Heart left ventricle (tissue), 16 donors: ENCODE measurements around the gene TESPA1. TPM values are rescaled to one million over a fixed set of nuclear protein-coding genes. Genes with fewer than 3 reads are reported as not detected.
A peak's percentile ranks its signal among the peaks of the same experiment; 100 is the strongest.
"Not testable (repeated sequence)": the region's sequence is repeated elsewhere in the genome, so short reads cannot be mapped to it uniquely, and the experiment has no call there.

Source experiments
- ATAC-seq, 4 donors: fragments of 200-7000 bp; cut with Tn5 transposase; one replicate each; pipeline ENCODE4 v1.9.1; 2020 to 2022; ENCODE audit warnings: moderate library complexity in 4 of 4, mild to moderate bottlenecking in 3 of 4, moderate number of reproducible peaks in 1 of 4
- DNase-seq, 5 donors: peaks; one replicate each; pipeline ENCODE4 v3.0.0-alpha.2; 2020
- H3K27ac ChIP-seq, 12 donors: fragments of 200-600 bp; sonication (generic) in 4 of 12; one replicate each; pipeline versions ENCODE4 v1.5.0 to v1.8.0; 2016 to 2022; ENCODE audit warnings: mild to moderate bottlenecking in 2 of 12
- H3K27me3 ChIP-seq, 9 donors: fragments of 200-600 bp; sonication (generic) in 2 of 9; one replicate each; pipeline versions ENCODE4 v1.5.1 to v1.8.0; 2016 to 2022; ENCODE audit warnings: mild to moderate bottlenecking in 3 of 9
- H3K36me3 ChIP-seq, 9 donors: fragments of 200-600 bp; sonication (generic) in 2 of 9; one replicate each; pipeline versions ENCODE4 v1.5.0 to v1.8.0; 2018 to 2022; ENCODE audit warnings: mild to moderate bottlenecking in 2 of 9
- H3K4me1 ChIP-seq, 12 donors: fragments of 200-600 bp; sonication (generic) in 4 of 12; one replicate each; pipeline versions ENCODE4 v1.5.0 to v1.8.0; 2016 to 2022; ENCODE audit warnings: mild to moderate bottlenecking in 3 of 12
- H3K4me3 ChIP-seq, 12 donors: fragments of 200-600 bp; sonication (generic) in 4 of 12; one replicate each; pipeline versions ENCODE4 v1.5.0 to v1.8.0; 2017 to 2022; ENCODE audit warnings: mild to moderate bottlenecking in 9 of 12, moderate library complexity in 4 of 12
- H3K9me3 ChIP-seq, 12 donors: fragments of 200-600 bp; sonication (generic) in 4 of 12; one replicate each; pipeline versions ENCODE4 v1.5.0 to v1.8.0; 2016 to 2022; ENCODE audit warnings: mild to moderate bottlenecking in 1 of 12
- POLR2A ChIP-seq, 2 donors: fragments of 450-650 bp; IDR thresholded peaks; one replicate each; pipeline ENCODE4 v1.6.1; 2017; ENCODE audit warnings: antibody characterized with exemption in 2 of 2, mild to moderate bottlenecking in 2 of 2, moderate library complexity in 2 of 2
- WGBS, 4 donors: extraction: QIAGEN DNeasy Blood & Tissue Kit in 2 of 4; methylation state at CpG; one replicate each; pipeline versions ENCODE4 v1.1.5 to v1.1.7; 2013 to 2018; 5-methylcytosine and 5-hydroxymethylcytosine counted together
- intact Hi-C, 10 donors: fragments of 100-400 bp; cut with DNase I; formaldehyde crosslinking; loops; one replicate each; pipeline versions ENCODE4 v1.11.1 to v1.14.2; 2022
- polyA plus RNA-seq, 2 donors: library from polyadenylated mRNA; stranded (reverse); fragments of 200-250 nt; gene quantifications; one replicate each; pipeline ENCODE4 v1.2.3, GENCODE V29; 2013
- total RNA-seq, 9 donors: library from RNA; depleted of rRNA in 2 of 9; stranded (reverse); fragments of >200 nt in 2 of 9; fragmentation: NEBNext Ultra II Directional in 3 of 9; extraction: Animal tissue kit (Norgen Biotek cat#: 25700) in 3 of 9; gene quantifications; one replicate each; pipeline versions ENCODE4 v1.1.0 to v1.2.4, GENCODE V29; 2016 to 2023
- TF ChIP-seq, protein P1 (sequence below), 12 donors: fragments of 200-600 bp; sonication (generic) in 4 of 12; IDR thresholded peaks; one replicate each; pipeline versions ENCODE4 v1.5.0 to v1.8.0; 2018 to 2022; ENCODE audit warnings: antibody characterized with exemption in 12 of 12, mild to moderate bottlenecking in 5 of 12
- donor health status: ischemic (EF 13 %, LVEDD 7.1; RV severe dilation, severe dysfunction).
- donor health status: healthy with polysubstance abuse.
- donor health status: DM: no; HTN: yes; CAD: no.
- donor health status: DM: no; HTN: no; CAD: no.
- donor health status: ischemic (EF 25% LVEDD 6.9; RV normal size, moderate dysfunction).
- donor health status: ischemic (EF 25% LVEDD 5.7; RV mildly dilated, moderate dysfunction).
- donor health status: healthy.
- donor health status: DM: yes; HTN: yes; CAD: no.
- donor health status: ischemic (EF 35%, LVEDD 5.7; RV mildly dilated, moderate dysfunction).
- donor health status: nonischemic (EF 11% LVEDD 7.7; RV severe dilation, severe dysfunction).
- donor health status: DM: yes; HTN: yes; CAD: no.
- donor health status: PGD.
- donor health status: ischemic (EF 29% LVEDD 5.4; RV normal size, mild dysfunction).
- donor health status: nonischemic (EF 23%, LVEDD 6.1; RV moderate dilation, normal function).

Gene TESPA1
- total and polyA plus RNA-seq, 11 donors: 0.16 to 2.9 (median 0.49) TPM; not detected in 1

DNA sequence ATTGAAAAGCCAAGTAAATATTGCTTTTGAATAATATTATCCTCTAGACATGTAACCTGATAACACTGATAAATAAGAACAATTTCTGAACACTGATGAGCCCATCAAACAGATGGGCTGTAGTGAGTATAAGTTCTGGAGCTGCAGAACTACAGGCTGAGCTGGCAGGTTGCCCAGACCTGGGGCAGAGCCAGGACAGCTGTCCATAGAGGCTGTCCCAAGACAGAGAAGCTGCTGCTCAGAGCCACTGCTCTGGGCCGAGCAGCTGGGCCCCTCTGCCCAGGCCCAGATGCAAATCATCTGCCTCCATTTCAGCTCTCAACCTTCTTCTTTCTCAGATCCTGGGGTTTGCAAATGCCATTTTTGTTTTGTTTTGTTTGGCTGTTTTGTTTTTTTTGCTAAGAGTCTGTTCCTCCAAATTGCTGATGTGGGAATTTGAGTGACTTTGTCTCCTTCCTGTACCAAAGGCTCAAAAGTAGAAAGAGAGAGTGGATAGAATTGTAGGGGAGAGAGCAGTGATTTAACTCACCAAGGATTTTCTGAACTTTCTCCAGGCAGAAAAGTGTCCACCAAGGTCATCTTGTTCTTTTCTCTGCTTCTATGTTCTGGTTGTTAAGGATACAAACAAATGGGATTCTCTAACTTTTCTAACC lies 4.0 kb upstream of the TESPA1 start:
- peak; percentile 86 to 93 (median 91) for ATAC-seq
- no peak for TF ChIP-seq POLR2A (IDR thresholded peaks at IDR 0.05)
- TF ChIP-seq, protein P1, sequence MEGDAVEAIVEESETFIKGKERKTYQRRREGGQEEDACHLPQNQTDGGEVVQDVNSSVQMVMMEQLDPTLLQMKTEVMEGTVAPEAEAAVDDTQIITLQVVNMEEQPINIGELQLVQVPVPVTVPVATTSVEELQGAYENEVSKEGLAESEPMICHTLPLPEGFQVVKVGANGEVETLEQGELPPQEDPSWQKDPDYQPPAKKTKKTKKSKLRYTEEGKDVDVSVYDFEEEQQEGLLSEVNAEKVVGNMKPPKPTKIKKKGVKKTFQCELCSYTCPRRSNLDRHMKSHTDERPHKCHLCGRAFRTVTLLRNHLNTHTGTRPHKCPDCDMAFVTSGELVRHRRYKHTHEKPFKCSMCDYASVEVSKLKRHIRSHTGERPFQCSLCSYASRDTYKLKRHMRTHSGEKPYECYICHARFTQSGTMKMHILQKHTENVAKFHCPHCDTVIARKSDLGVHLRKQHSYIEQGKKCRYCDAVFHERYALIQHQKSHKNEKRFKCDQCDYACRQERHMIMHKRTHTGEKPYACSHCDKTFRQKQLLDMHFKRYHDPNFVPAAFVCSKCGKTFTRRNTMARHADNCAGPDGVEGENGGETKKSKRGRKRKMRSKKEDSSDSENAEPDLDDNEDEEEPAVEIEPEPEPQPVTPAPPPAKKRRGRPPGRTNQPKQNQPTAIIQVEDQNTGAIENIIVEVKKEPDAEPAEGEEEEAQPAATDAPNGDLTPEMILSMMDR (IDR thresholded peaks at IDR 0.05): no peak
- H3K4me3 ChIP-seq: no peak overlapping the region
- H3K4me1 ChIP-seq: peaks cover 0 to 47% (median 5%) of the 10 kb centered on the region in 12 donors
- peak; percentile 80 to 94 (median 86) for DNase-seq
- H3K36me3 ChIP-seq: no peaks in the 10 kb centered on the region
- H3K27me3 ChIP-seq: peaks cover 0 to 5% (median 0%) of the 10 kb centered on the region in 9 donors
- intact Hi-C loops: no loop called here
- H3K9me3 ChIP-seq: peaks cover 0 to 4% (median 0%) of the 10 kb centered on the region in 12 donors
- H3K27ac ChIP-seq: peak overlapping the region in 7 of 12 donors; percentile 12 to 66 (median 31)
- WGBS, 4 donors: 12 to 25% (median 20%) methylated on average over 1 of the region's 1 CpG

DNA sequence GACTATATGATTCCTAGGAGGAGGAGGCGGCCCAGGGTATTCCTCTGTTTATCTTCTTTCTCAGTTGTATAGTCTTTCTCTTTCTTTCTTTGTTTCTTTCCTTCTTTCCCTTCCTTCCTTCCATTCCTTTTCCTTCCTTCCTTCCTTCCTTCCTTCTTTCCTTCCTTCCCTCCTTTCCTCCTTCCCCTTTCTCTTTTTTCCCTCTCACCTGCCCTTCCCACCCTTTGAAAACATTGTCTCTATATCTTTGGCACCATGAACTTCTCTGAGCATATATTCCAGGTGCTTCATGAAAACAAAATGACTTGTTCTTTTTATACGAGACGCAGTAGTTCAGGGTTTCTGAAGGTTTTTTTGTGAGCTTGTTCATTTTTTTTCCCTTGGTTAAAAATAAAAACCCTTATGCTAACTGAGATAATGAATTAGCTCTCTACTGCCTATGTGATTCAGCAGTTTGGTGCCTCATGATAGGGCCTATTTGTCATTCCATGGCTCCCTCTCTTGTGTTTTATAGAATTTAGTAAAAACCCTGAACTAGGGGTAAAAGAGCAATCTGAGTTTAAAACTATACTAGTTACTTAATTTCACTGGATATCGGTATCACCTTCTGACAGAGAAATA lies 3.2 kb upstream of the TESPA1 start:
- H3K27ac ChIP-seq: peak overlapping the region in 1 of 12 donors; percentile 60
- 64 to 82% (median 75%) methylated on average over 4 of the region's 4 CpGs for WGBS, 4 donors
- H3K9me3 ChIP-seq: peaks cover 0 to 4% (median 0%) of the 10 kb centered on the region in 12 donors
- no peak overlapping the region for H3K4me3 ChIP-seq
- no peak for TF ChIP-seq POLR2A (IDR thresholded peaks at IDR 0.05)
- TF ChIP-seq, protein P1 (IDR thresholded peaks at IDR 0.05): no peak
- intact Hi-C loops: no loop called here
- ATAC-seq (no peak), DNase-seq (no peak)
- H3K27me3 ChIP-seq: peaks cover 0 to 5% (median 0%) of the 10 kb centered on the region in 9 donors
- peaks cover 0 to 47% (median 5%) of the 10 kb centered on the region in 12 donors for H3K4me1 ChIP-seq
- no peaks in the 10 kb centered on the region for H3K36me3 ChIP-seq

DNA sequence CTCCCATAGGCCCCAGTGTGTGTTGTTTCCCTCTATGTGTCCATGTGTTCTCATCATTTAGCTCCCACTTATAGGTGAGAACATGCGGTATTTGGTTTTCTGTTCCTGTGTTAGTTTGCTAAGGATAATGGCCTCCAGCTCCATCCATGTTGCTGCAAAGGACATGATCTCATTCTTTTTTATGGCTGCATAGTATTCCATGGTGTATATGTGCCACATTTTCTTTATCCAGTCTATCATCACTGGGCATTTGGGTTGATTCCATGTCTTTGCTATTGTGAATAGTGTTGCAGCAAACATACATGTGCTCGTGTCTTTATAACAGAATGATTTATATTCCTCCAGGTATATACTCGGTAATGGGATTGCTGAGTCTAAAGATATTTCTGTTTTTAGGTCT lies 2.2 kb upstream of the TESPA1 start:
- H3K4me3 ChIP-seq, H3K27me3 ChIP-seq, DNase-seq, H3K9me3 ChIP-seq, H3K27ac ChIP-seq, ATAC-seq, H3K36me3 ChIP-seq, intact Hi-C loops: not testable (repeated sequence)
- H3K4me1 ChIP-seq: peaks cover 0 to 43% (median 5%) of the 10 kb centered on the region in 12 donors
- WGBS, 4 donors: 86 to 97% (median 94%) methylated on average over 3 of the region's 3 CpGs

DNA sequence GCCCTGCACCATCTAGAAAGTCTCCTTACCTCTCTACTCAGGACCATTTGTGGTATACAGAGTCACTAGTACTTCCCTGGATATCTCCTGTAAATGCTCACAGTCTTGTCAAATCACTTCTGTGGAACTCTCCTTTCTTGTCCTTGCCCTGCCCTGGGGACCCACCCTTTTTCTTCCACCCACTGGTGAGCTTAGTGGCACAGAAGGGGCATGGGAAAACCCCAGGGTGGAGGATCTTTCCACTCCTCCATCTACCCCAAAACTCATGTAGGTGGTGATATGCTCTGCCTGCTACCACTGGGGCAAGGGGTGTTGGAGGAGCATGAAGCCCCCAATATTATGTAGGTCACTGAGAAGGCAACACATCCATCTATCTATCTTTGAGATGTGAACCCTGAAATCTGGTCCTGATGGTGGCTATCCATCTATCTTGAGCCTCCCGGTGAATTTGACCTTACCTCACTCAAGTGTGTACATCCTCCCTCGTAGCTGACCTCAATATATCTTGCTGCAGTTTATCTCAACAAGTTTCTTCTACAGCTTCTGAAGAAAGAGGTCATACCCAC lies 943 bp downstream of the TESPA1 start:
- Histone ChIP-seq H3K4me1 (peaks cover 0 to 38% (median 0%) of the 10 kb centered on the region in 12 donors), H3K27ac (peak overlapping the region in 1 of 12 donors; percentile 77), H3K36me3 (no peaks in the 10 kb centered on the region), H3K4me3 (peak overlapping the region in 2 of 12 donors; percentile 7 to 50), H3K27me3 (peaks cover 0 to 5% (median 0%) of the 10 kb centered on the region in 9 donors), H3K9me3 (peaks cover 0 to 4% (median 0%) of the 10 kb centered on the region in 12 donors)
- DNase-seq (no peak), ATAC-seq (no peak)
- TF ChIP-seq, protein P1 (IDR thresholded peaks at IDR 0.05): no peak
- 75 to 88% (median 80%) methylated on average over 2 of the region's 2 CpGs for WGBS, 4 donors
- intact Hi-C loops: no loop called here
